ENCODE data around the gene STAT3. TPM values are rescaled to one million over a fixed set of nuclear protein-coding genes. Genes with fewer than 3 reads are reported as not detected.

STAT3 gene
- total and polyA plus RNA-seq, 2 experiments from 2014 or later = 152 to 163 TPM

DNA sequence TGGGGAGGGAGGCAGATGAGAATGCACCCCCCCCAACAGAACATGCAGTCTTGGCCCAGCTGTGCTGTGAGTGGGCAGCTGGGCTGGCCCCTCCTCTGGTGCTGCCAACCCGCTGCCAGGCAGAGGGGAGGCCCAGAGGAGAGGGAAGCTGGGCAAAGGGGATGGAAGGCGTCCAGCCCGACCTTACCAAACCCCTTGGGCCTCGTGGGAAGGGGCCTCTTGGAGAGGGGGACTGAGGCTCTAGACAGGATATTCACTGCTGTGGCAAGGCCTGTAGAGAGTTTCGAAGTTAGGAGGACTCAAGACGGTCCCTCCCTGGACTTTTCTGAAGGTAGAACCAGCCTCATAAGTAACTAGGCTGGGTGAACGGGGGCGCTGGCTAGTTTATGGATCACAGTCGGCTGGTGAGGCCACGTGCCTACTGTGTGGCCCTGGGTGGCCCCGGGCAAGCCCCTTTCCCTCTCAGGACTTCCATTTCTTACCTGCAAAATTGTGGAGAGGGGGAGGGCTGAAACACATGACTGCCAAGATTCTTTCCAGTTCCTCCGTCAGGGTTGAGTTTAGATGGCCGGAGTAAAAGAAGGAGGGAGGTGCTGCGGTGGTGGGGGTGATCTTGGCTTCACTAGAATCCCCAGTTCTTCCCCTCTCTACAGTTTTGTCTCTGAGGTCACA, 100.8 kb downstream of the STAT3 start:
- Histone ChIP-seq H3K27me3 (peaks cover 6% of the 10 kb centered on the region), H3K79me2 (no peaks in the 10 kb centered on the region), H2AFZ (peak overlapping the region; percentile 76), H3K9me3 (ENCODE audit: low read depth) (no peaks in the 10 kb centered on the region), H4K20me1 (ENCODE audit: insufficient read depth, poor library complexity, severe bottlenecking) (no peaks in the 10 kb centered on the region), H3K36me3 (replicated peaks; ENCODE audit: insufficient read depth, low read depth) (no peaks in the 10 kb centered on the region), H3K4me1 (ENCODE audit: insufficient read depth) (peaks cover 12% of the 10 kb centered on the region), H3K27ac (peak overlapping the region; percentile 62), H3K4me3 (peak overlapping the region; percentile 37), H3K4me2 (peak overlapping the region; percentile 86), H3K9me2 (replicated peaks; ENCODE audit: insufficient read depth) (no peaks in the 10 kb centered on the region)
- WGBS (ENCODE audit: low lambda C conversion rate, missing lambda C conversion rate) = 67% methylated on average over 14 of the region's 14 CpGs
- DNase-seq (ENCODE audit: low spot score) = no peak
- TF ChIP-seq, protein P1, sequence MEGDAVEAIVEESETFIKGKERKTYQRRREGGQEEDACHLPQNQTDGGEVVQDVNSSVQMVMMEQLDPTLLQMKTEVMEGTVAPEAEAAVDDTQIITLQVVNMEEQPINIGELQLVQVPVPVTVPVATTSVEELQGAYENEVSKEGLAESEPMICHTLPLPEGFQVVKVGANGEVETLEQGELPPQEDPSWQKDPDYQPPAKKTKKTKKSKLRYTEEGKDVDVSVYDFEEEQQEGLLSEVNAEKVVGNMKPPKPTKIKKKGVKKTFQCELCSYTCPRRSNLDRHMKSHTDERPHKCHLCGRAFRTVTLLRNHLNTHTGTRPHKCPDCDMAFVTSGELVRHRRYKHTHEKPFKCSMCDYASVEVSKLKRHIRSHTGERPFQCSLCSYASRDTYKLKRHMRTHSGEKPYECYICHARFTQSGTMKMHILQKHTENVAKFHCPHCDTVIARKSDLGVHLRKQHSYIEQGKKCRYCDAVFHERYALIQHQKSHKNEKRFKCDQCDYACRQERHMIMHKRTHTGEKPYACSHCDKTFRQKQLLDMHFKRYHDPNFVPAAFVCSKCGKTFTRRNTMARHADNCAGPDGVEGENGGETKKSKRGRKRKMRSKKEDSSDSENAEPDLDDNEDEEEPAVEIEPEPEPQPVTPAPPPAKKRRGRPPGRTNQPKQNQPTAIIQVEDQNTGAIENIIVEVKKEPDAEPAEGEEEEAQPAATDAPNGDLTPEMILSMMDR (IDR thresholded peaks at IDR 0.05; ENCODE audit: poor library complexity) = no peak
- TF ChIP-seq EZH2 (IDR thresholded peaks at IDR 0.05; ENCODE audit: borderline replicate concordance) (no peak), EZH2phosphoT487 (IDR thresholded peaks at IDR 0.05; ENCODE audit: low read depth, severe bottlenecking, unreplicated experiment) (no peak)

DNA sequence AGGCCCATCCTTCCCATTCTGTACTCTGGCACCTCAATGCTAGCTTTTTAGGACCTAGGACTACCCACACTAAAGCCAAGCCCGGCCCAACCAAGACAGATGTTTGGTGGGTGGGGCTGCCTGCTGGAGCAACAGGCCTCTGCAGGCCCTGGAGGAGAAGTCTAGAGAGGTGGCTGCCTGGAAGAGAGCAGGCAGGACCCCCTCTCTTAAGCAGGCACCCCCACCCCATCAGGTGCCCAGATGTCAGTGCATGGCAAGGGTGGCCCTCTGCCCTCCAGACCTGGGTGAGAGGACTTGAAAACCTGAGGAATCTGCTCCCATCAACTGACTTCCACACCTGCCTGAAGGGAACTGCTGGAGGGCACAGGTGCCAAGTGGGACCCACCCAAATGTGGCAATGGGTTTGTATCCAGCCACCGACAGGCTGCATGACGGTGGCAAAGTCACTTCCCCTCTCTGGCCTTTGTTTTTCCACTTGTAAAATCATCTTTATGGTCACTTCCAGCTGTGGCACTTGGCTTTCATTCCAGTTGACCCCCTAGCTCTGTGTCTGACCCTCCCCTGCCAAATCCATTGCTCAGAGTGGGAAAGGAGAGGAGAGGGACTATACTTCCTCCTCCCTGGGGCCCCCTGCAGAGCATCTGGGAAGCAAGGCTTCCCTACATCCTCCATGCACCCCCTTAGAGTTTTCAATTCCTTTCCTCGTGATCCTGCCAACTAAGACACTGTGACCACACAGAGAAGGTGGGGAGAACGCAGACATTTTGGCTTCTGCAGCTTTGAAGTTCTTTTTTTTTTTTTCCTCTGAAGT, 101.6 kb downstream of the STAT3 start:
- H4K20me1 ChIP-seq (ENCODE audit: insufficient read depth, poor library complexity, severe bottlenecking) = no peaks in the 10 kb centered on the region
- H3K4me1 ChIP-seq (ENCODE audit: insufficient read depth) = peaks cover 12% of the 10 kb centered on the region
- H3K36me3 ChIP-seq (replicated peaks; ENCODE audit: insufficient read depth, low read depth) = no peaks in the 10 kb centered on the region
- no peak for DNase-seq (ENCODE audit: low spot score)
- WGBS (ENCODE audit: low lambda C conversion rate, missing lambda C conversion rate) = 87% methylated on average over 5 of the region's 5 CpGs
- no peaks in the 10 kb centered on the region for H3K79me2 ChIP-seq
- no peaks in the 10 kb centered on the region for H3K9me2 ChIP-seq (replicated peaks; ENCODE audit: insufficient read depth)
- H3K4me3 ChIP-seq = no peak overlapping the region
- H2AFZ ChIP-seq = no peak overlapping the region
- TF ChIP-seq, protein P1 (IDR thresholded peaks at IDR 0.05; ENCODE audit: poor library complexity) = no peak
- TF ChIP-seq EZH2 (IDR thresholded peaks at IDR 0.05; ENCODE audit: borderline replicate concordance) (no peak), EZH2phosphoT487 (IDR thresholded peaks at IDR 0.05; ENCODE audit: low read depth, severe bottlenecking, unreplicated experiment) (no peak)
- peaks cover 6% of the 10 kb centered on the region for H3K27me3 ChIP-seq
- H3K9me3 ChIP-seq (ENCODE audit: low read depth) = no peaks in the 10 kb centered on the region
- peak overlapping the region; percentile 86 for H3K4me2 ChIP-seq
- H3K27ac ChIP-seq = peak overlapping the region; percentile 45

- no peaks in the 10 kb centered on the region for H4K20me1 ChIP-seq (ENCODE audit: insufficient read depth, poor library complexity, severe bottlenecking)
- H3K4me2 ChIP-seq = no peak overlapping the region
- DNase-seq (ENCODE audit: low spot score) = no peak
- peaks cover 12% of the 10 kb centered on the region for H3K4me1 ChIP-seq (ENCODE audit: insufficient read depth)
- H2AFZ ChIP-seq = no peak overlapping the region
- H3K4me3 ChIP-seq = no peak overlapping the region
- TF ChIP-seq EZH2 (IDR thresholded peaks at IDR 0.05; ENCODE audit: borderline replicate concordance) (no peak), EZH2phosphoT487 (IDR thresholded peaks at IDR 0.05; ENCODE audit: low read depth, severe bottlenecking, unreplicated experiment) (no peak)
- TF ChIP-seq, protein P1 (IDR thresholded peaks at IDR 0.05; ENCODE audit: poor library complexity) = no peak
- no peaks in the 10 kb centered on the region for H3K9me2 ChIP-seq (replicated peaks; ENCODE audit: insufficient read depth)
- 92% methylated on average over 11 of the region's 11 CpGs for WGBS (ENCODE audit: low lambda C conversion rate, missing lambda C conversion rate)
- H3K27me3 ChIP-seq = peaks cover 6% of the 10 kb centered on the region
- no peak overlapping the region for H3K27ac ChIP-seq
- no peaks in the 10 kb centered on the region for H3K9me3 ChIP-seq (ENCODE audit: low read depth)
- H3K79me2 ChIP-seq = no peaks in the 10 kb centered on the region
- H3K36me3 ChIP-seq (replicated peaks; ENCODE audit: insufficient read depth, low read depth) = no peaks in the 10 kb centered on the region
Observed at GRCh38 chr17:42285346-42286050, 102.7 kb downstream of the STAT3 start.

All from hepatocyte (in vitro differentiated cells).